ENCODE measurements around the gene UGT1A3. TPM values are rescaled to one million over a fixed set of nuclear protein-coding genes. Genes with fewer than 3 reads are reported as not detected.

UGT1A3 gene
- total and polyA plus RNA-seq, 2 donors (not counting 1 experiment from before 2014, with no cell fraction given): not detected

GRCh38 chr2:233780771-233781170 is 51.9 kb downstream of the UGT1A3 start:
- H3K9ac ChIP-seq (ENCODE audit: low read length): no peak overlapping the region
- intact Hi-C loops (cut with micrococcal nuclease): no loop called here
- no peak overlapping the region for H3K4me2 ChIP-seq (replicated peaks; ENCODE audit: low read depth, low read length, poor library complexity, severe bottlenecking)
- WGBS (ENCODE audit: insufficient coverage): no CpG with 5 or more reads among the region's 4 CpGs
- H3K36me3 ChIP-seq (replicated peaks in 1 of 2; ENCODE audit: control extremely low read depth in 1 of 2, control insufficient read depth in 1 of 2, extremely low read depth in 1 of 2, insufficient read depth in 2 of 2, low read length in 1 of 2): no peaks in the 10 kb centered on the region
- DNase-seq (no peak), ATAC-seq (ENCODE audit: low read depth) (no peak)
- no peaks in the 10 kb centered on the region for H4K20me1 ChIP-seq (ENCODE audit: control insufficient read depth, insufficient read depth, low read length, poor library complexity, severe bottlenecking)
- no peaks in the 10 kb centered on the region for H3K79me2 ChIP-seq (ENCODE audit: control insufficient read depth, insufficient read depth, low read length)
- TF ChIP-seq EZH2 (IDR thresholded peaks at IDR 0.05; ENCODE audit: borderline replicate concordance, insufficient read depth, low read depth, low read length, poor library complexity, severe bottlenecking): no peak
- TF ChIP-seq, protein P1, sequence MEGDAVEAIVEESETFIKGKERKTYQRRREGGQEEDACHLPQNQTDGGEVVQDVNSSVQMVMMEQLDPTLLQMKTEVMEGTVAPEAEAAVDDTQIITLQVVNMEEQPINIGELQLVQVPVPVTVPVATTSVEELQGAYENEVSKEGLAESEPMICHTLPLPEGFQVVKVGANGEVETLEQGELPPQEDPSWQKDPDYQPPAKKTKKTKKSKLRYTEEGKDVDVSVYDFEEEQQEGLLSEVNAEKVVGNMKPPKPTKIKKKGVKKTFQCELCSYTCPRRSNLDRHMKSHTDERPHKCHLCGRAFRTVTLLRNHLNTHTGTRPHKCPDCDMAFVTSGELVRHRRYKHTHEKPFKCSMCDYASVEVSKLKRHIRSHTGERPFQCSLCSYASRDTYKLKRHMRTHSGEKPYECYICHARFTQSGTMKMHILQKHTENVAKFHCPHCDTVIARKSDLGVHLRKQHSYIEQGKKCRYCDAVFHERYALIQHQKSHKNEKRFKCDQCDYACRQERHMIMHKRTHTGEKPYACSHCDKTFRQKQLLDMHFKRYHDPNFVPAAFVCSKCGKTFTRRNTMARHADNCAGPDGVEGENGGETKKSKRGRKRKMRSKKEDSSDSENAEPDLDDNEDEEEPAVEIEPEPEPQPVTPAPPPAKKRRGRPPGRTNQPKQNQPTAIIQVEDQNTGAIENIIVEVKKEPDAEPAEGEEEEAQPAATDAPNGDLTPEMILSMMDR (IDR thresholded peaks at IDR 0.05): no peak
- peaks cover 2 to 14% (median 3%) of the 10 kb centered on the region in 3 donors for H3K9me3 ChIP-seq (ENCODE audit: control extremely low read depth in 1 of 3, control insufficient read depth in 2 of 3, insufficient read depth in 1 of 3, low read length in 2 of 3)
- H3K27me3 Mint-ChIP-seq: peaks cover 29% of the 10 kb centered on the region
- H3K27ac ChIP-seq (ENCODE audit: low read length in 2 of 2): no peak overlapping the region
- peaks cover 3% of the 10 kb centered on the region for H3K9me3 Mint-ChIP-seq (ENCODE audit: insufficient read depth)
- ChIA-PET POLR2A (no interaction called here), CTCF (no interaction called here)
- H2AFZ ChIP-seq (ENCODE audit: insufficient read depth, low read depth, low read length, poor library complexity, severe bottlenecking): no peak overlapping the region
- no peaks in the 10 kb centered on the region for H3K4me1 ChIP-seq (ENCODE audit: control insufficient read depth in 2 of 2, insufficient read depth in 2 of 2, low read length in 2 of 2)
- peaks cover 0 to 10% (median 1%) of the 10 kb centered on the region in 4 experiments for H3K27me3 ChIP-seq (replicated peaks in 1 of 4; ENCODE audit: control extremely low read depth in 1 of 4, control insufficient read depth in 3 of 4, insufficient read depth in 4 of 4, low read length in 3 of 4)
- no peaks in the 10 kb centered on the region for H3K4me1 Mint-ChIP-seq
- no peak overlapping the region for H3K27ac Mint-ChIP-seq
- no peak overlapping the region for H3K4me3 ChIP-seq (ENCODE audit: control extremely low read depth in 1 of 5, extremely low read depth in 1 of 5, insufficient read depth in 1 of 5, low read depth in 2 of 5, low read length in 4 of 5)
- no peak overlapping the region for H3K4me3 Mint-ChIP-seq

DNA sequence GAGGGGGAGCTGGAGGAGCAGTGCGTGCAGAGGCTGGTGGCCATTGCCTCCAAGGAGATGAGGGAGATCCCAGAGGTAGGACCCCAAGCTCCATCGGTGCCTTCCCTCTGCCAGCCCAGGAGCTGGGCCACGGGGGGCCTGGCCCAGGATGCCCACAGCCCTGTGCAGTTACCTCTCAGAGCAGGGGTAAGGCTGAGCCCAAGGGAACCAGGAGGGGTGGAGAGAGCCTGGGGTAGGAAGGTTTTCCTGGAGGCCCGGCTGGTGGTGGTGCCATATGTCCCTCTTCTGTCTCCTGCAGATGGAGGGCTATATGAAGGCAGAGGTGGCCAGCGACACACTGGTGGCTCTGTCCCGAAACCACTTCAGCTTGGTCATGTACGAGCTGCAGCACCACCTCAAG is 60.7 kb downstream of the UGT1A3 start:
- no peak overlapping the region for H3K4me3 ChIP-seq (ENCODE audit: control extremely low read depth in 1 of 5, extremely low read depth in 1 of 5, insufficient read depth in 1 of 5, low read depth in 2 of 5, low read length in 4 of 5)
- TF ChIP-seq, protein P1 (IDR thresholded peaks at IDR 0.05): no peak
- no peak for TF ChIP-seq EZH2 (IDR thresholded peaks at IDR 0.05; ENCODE audit: borderline replicate concordance, insufficient read depth, low read depth, low read length, poor library complexity, severe bottlenecking)
- H3K9ac ChIP-seq (ENCODE audit: low read length): no peak overlapping the region
- no peak overlapping the region for H2AFZ ChIP-seq (ENCODE audit: insufficient read depth, low read depth, low read length, poor library complexity, severe bottlenecking)
- ATAC-seq (ENCODE audit: low read depth): no peak
- Mint-ChIP-seq H3K9me3 (ENCODE audit: insufficient read depth) (peaks cover 5% of the 10 kb centered on the region), H3K27me3 (peaks cover 15% of the 10 kb centered on the region), H3K27ac (no peak overlapping the region), H3K4me3 (no peak overlapping the region), H3K4me1 (no peaks in the 10 kb centered on the region)
- ChIA-PET POLR2A (no interaction called here), CTCF (no interaction called here)
- H3K27me3 ChIP-seq (replicated peaks in 1 of 4; ENCODE audit: control extremely low read depth in 1 of 4, control insufficient read depth in 3 of 4, insufficient read depth in 4 of 4, low read length in 3 of 4): no peaks in the 10 kb centered on the region
- 87% methylated on average over 7 of the region's 7 CpGs for WGBS (ENCODE audit: insufficient coverage)
- no peaks in the 10 kb centered on the region for H3K79me2 ChIP-seq (ENCODE audit: control insufficient read depth, insufficient read depth, low read length)
- H3K27ac ChIP-seq (ENCODE audit: low read length in 2 of 2): no peak overlapping the region
- no peaks in the 10 kb centered on the region for H3K4me1 ChIP-seq (ENCODE audit: control insufficient read depth in 2 of 2, insufficient read depth in 2 of 2, low read length in 2 of 2)
- intact Hi-C loops (cut with micrococcal nuclease): no loop called here
- no peak for DNase-seq
- no peak overlapping the region for H3K4me2 ChIP-seq (replicated peaks; ENCODE audit: low read depth, low read length, poor library complexity, severe bottlenecking)
- H3K9me3 ChIP-seq (ENCODE audit: control extremely low read depth in 1 of 3, control insufficient read depth in 2 of 3, insufficient read depth in 1 of 3, low read length in 2 of 3): peaks cover 0 to 8% (median 0%) of the 10 kb centered on the region in 3 donors
- H4K20me1 ChIP-seq (ENCODE audit: control insufficient read depth, insufficient read depth, low read length, poor library complexity, severe bottlenecking): no peaks in the 10 kb centered on the region
- H3K36me3 ChIP-seq (replicated peaks in 1 of 2; ENCODE audit: control extremely low read depth in 1 of 2, control insufficient read depth in 1 of 2, extremely low read depth in 1 of 2, insufficient read depth in 2 of 2, low read length in 1 of 2): no peaks in the 10 kb centered on the region

All from B cell (primary cell).